GM12892 (cell line): ENCODE results near the gene RECK.

Source experiments
- POLR2A ChIP-seq: IDR thresholded peaks from 2 replicates; pipeline ENCODE4 v1.6.1; 2011; ENCODE audit warnings: low read depth, low read length, control low read depth
- POLR2AphosphoS5 ChIP-seq: IDR thresholded peaks from 2 replicates; pipeline ENCODE4 v1.6.1; 2011; ENCODE audit warnings: low read depth, low read length, control low read depth

DNA sequence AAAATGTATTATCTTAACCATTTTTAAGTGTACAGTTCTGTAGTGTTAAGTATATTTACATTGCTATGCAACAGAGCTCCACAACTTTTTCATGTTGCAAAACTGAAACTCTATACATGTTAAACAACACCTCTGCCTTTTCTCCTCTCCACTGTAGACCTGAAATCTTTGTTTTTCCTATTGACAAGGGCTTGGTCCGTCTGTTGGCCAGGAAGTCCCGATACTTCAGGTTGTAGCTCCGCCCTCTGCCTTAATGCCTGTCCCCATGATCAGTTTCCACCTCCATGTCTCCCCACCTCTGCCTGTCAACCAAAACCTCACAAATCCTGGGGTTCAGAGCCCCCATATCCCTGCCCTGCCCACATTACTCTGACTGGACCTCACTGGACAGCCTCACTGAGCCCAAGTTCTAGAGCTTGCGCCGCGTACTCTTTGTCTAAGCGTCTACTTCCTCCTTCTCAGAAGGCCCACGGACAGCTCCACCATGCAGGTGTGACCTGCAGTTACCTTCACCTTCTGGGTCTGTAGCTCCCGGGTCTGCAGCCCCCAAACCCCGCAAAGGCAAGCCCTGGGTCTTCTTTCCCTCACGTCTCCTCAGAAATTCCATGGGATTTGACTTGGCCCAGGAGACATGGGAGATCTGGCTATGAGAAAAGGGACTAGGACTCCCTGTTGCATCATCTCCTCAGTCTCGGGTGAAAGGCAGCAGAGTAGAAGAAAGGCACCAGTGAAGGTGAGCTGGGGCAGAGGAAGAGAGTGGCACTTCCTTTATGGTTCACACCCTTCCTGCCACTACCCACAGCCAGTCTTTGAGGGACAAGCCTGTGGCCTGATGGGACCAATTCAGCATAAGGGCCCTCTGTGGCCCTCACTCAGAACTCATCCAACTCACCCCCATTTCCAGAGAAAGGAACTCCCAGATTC lies 107.9 kb downstream of the RECK start:
- TF ChIP-seq POLR2A (no peak), POLR2AphosphoS5 (no peak)
